CD8-positive, alpha-beta memory T cell (primary cell): Measurements from ENCODE around the gene TOX3. TPM values are rescaled to one million over a fixed set of nuclear protein-coding genes. Genes with fewer than 3 reads are reported as not detected.

Experiments
- CTCF ChIA-PET: fragments of 350-600 bp; sonication (Branson Sonifier 250); formaldehyde crosslinking; loops from one replicate; lab custom pipeline; 2021; ENCODE audit warnings: antibody characterized with exemption; lab: Charles Lee
- POLR2A ChIA-PET: fragments of 350-600 bp; sonication (Branson Sonifier 250); formaldehyde crosslinking; loops from one replicate; lab custom pipeline; 2021; ENCODE audit warnings: antibody characterized with exemption; lab: Charles Lee
- DNase-seq, 5 donors: peaks; one replicate each; pipeline versions ENCODE4 v3.0.0 to v3.0.0-alpha.2; 2020 to 2022; ENCODE audit warnings: mixed read lengths in 1 of 5
- H3K27ac ChIP-seq: one replicate; pipeline ENCODE4 v1.7.0; 2013; ENCODE audit warnings: low read depth, mild to moderate bottlenecking, low read length, moderate library complexity
- H3K27me3 ChIP-seq: 2 replicates; pipeline ENCODE4 v1.7.0; 2013; ENCODE audit warnings: low read length, mild to moderate bottlenecking; ENCODE audit not compliant: insufficient read depth, poor library complexity, severe bottlenecking
- H3K36me3 ChIP-seq: 2 replicates; pipeline ENCODE4 v1.7.0; 2013; ENCODE audit warnings: mild to moderate bottlenecking, low read length, moderate library complexity; ENCODE audit not compliant: insufficient read depth
- H3K4me1 ChIP-seq: 2 replicates; pipeline ENCODE4 v1.7.0; 2013; ENCODE audit warnings: mild to moderate bottlenecking, low read length, moderate library complexity; ENCODE audit not compliant: insufficient read depth
- H3K4me3 ChIP-seq: 2 replicates; pipeline ENCODE4 v1.7.0; 2013; ENCODE audit warnings: mild to moderate bottlenecking, low read length
- H3K9me3 ChIP-seq: 2 replicates; pipeline ENCODE4 v1.7.0; 2013; ENCODE audit warnings: mild to moderate bottlenecking, low read length
- H3K27ac Mint-ChIP-seq, 8 donors: one replicate each; pipeline ENCODE4 v1.8.0; 2020 to 2021; ENCODE audit warnings: mixed read lengths in 8 of 8, mild to moderate bottlenecking in 6 of 8, inconsistent platforms in 3 of 8, moderate library complexity in 3 of 8
- H3K27me3 Mint-ChIP-seq, 2 donors: one replicate each; pipeline ENCODE4 v1.8.0; 2020 to 2021; ENCODE audit warnings: mixed read lengths in 2 of 2, mild to moderate bottlenecking in 1 of 2, moderate library complexity in 1 of 2
- H3K36me3 Mint-ChIP-seq, 3 donors: one replicate each; pipeline ENCODE4 v1.8.0; 2020 to 2021; ENCODE audit warnings: mixed read lengths in 3 of 3, inconsistent platforms in 1 of 3, mild to moderate bottlenecking in 1 of 3
- H3K4me1 Mint-ChIP-seq, 3 donors: one replicate each; pipeline ENCODE4 v1.8.0; 2020 to 2021; ENCODE audit warnings: mixed read lengths in 3 of 3, inconsistent platforms in 1 of 3, mild to moderate bottlenecking in 1 of 3
- H3K4me3 Mint-ChIP-seq, 7 donors: one replicate each; pipeline ENCODE4 v1.8.0; 2020 to 2021; ENCODE audit warnings: mixed read lengths in 7 of 7, mild to moderate bottlenecking in 6 of 7, moderate library complexity in 4 of 7, inconsistent platforms in 2 of 7
- H3K9me3 Mint-ChIP-seq, 5 donors: one replicate each; pipeline ENCODE4 v1.8.0; 2020 to 2022; ENCODE audit warnings: mixed read lengths in 5 of 5, mild to moderate bottlenecking in 3 of 5, moderate library complexity in 2 of 5, inconsistent platforms in 1 of 5
- polyA plus RNA-seq: library from polyadenylated mRNA; unstranded; fragments of 300-500 nt; fragmentation: Illumina TruSeq; gene quantifications from one replicate; pipeline ENCODE4 v1.2.3, GENCODE V29; 2021
- total RNA-seq, 2 experiments: library from RNA; stranded (reverse); gene quantifications; one replicate each; pipeline ENCODE4 v1.2.3, GENCODE V29; 2021

The TOX3 gene
- total RNA-seq (not detected), polyA plus RNA-seq (not detected)

DNA sequence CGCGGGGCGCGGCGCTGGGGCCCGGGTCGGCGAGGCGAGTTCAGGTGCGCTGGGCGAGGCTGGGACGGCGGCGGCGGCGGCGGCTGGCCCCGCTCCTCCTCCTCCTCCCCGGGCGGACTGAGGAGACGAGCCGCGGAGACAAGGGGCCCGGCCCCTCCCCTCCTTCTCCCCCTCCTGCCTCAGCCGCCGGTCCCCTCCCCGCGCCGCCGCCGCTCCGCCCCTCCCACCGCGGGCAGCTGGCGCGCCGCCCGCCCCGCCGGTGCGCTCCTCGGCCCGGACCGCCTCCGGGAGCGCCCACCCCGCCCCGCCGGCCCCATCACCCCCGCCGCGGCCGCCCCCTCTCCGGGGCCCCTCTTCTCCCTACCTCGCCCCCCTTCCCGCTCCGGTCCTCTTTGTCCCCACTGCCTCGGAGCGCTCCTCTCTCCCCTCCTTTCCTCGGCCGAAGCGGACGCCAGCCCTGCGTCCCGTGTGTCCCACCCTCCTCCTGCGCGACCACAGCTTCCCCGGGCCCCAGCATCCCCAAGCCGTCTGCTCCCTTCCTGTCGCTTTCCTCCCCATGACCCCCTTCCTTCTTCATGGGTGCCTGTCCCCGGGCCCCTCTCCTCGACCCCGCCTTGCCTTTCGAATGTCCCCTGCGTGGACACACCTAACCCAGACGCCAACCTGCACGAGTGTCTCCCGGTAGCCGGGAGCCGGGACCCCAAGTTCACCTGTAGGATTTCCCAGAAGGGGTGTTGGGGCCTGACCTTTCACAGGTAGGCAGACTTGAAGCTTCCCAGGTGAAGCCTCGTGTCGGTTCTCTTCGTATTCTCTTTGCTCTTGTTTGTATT is at the start of gene TOX3:
TSS of gene TOX3 (minus strand) at position 140 of the 830 bp plus-strand sequence. CDS start 420 bp downstream, outside the sequence.
- H3K36me3 Mint-ChIP-seq = no peaks in the 10 kb centered on the region
- H3K4me3 Mint-ChIP-seq = peak within 1 kb of the TSS in 2 of 7 donors; percentile 23 to 36
- H3K4me3 ChIP-seq = no peak within 1 kb of the TSS
- CTCF ChIA-PET = no interaction called here
- peaks cover 3 to 10% (median 5%) of the 10 kb centered on the region in 3 donors for H3K4me1 Mint-ChIP-seq
- H3K36me3 ChIP-seq = no peaks in the 10 kb centered on the region
- H3K27ac Mint-ChIP-seq = no peak within 1 kb of the TSS
- POLR2A ChIA-PET = no interaction called here
- H3K4me1 ChIP-seq = no peaks in the 10 kb centered on the region
- peaks cover 26 to 50% of the 10 kb centered on the region in 2 donors for H3K27me3 Mint-ChIP-seq
- H3K27ac ChIP-seq = no peak within 1 kb of the TSS
- H3K27me3 ChIP-seq = no peaks in the 10 kb centered on the region
- H3K9me3 Mint-ChIP-seq = peaks cover 0 to 5% (median 0%) of the 10 kb centered on the region in 5 donors
- no peaks in the 10 kb centered on the region for H3K9me3 ChIP-seq
- DNase-seq = no peak

DNA sequence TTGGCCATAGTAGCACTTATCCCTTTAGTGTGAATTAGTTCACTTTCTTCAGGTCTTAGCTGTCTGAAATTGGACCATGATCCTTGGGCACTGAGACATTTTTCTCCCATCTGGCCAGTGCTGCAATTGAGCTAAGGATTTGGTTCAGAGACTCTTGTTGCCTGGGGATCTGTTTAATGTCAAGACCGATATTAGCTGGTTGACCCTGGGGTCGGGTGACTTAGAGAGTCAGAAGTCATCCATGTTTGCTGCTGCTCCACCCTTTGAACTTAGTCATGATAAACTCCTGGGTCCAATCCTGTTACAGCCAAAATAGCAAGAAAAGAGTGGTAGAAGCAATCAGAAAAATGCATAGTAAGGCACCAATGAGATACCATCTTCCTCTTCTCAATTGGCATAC is 45.8 kb upstream of the TOX3 start:
- H3K36me3 Mint-ChIP-seq = no peaks in the 10 kb centered on the region
- CTCF ChIA-PET = no interaction called here
- H3K4me3 ChIP-seq = no peak overlapping the region
- peaks cover 0 to 7% (median 2%) of the 10 kb centered on the region in 5 donors for H3K9me3 Mint-ChIP-seq
- H3K9me3 ChIP-seq = no peaks in the 10 kb centered on the region
- POLR2A ChIA-PET = no interaction called here
- DNase-seq = no peak
- H3K4me1 Mint-ChIP-seq = no peaks in the 10 kb centered on the region
- H3K36me3 ChIP-seq = no peaks in the 10 kb centered on the region
- no peak overlapping the region for H3K27ac Mint-ChIP-seq
- no peak overlapping the region for H3K4me3 Mint-ChIP-seq
- H3K27ac ChIP-seq = no peak overlapping the region
- H3K27me3 ChIP-seq = no peaks in the 10 kb centered on the region
- H3K27me3 Mint-ChIP-seq = no peaks in the 10 kb centered on the region
- no peaks in the 10 kb centered on the region for H3K4me1 ChIP-seq

- no peak overlapping the region for H3K27ac Mint-ChIP-seq
- no peaks in the 10 kb centered on the region for H3K4me1 Mint-ChIP-seq
- H3K4me3 Mint-ChIP-seq = no peak overlapping the region
- no peaks in the 10 kb centered on the region for H3K36me3 Mint-ChIP-seq
- CTCF ChIA-PET = no interaction called here
- H3K9me3 Mint-ChIP-seq = peaks cover 0 to 7% (median 2%) of the 10 kb centered on the region in 5 donors
- no peaks in the 10 kb centered on the region for H3K27me3 Mint-ChIP-seq
- Histone ChIP-seq H3K27ac (no peak overlapping the region), H3K4me3 (no peak overlapping the region), H3K4me1 (no peaks in the 10 kb centered on the region), H3K27me3 (no peaks in the 10 kb centered on the region), H3K36me3 (no peaks in the 10 kb centered on the region), H3K9me3 (no peaks in the 10 kb centered on the region)
- no peak for DNase-seq
- POLR2A ChIA-PET = no interaction called here
These were observed 45.1 kb upstream of the TOX3 start for GRCh38 chr16:52591934-52592592.

DNA sequence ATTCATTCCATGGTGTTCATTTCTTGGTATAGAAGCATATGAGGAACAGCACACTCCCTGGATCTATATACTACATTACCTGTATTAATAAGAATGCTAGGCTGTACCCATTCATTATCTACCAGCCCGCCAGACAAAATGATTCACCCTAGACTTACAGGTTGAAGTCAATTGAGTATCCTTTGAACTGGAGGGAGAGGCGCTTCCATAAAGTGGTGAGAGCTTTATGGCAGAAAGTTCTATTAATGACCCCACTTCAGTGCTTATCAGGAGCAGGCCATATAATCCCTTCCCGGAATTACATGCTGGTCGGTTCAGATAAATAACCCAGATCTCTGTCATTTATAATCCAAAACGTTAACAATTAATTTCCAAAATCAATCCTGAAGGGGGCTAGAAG is 44.5 kb upstream of the TOX3 start:
- H3K27ac Mint-ChIP-seq = no peak overlapping the region
- no peaks in the 10 kb centered on the region for H3K27me3 Mint-ChIP-seq
- H3K27ac ChIP-seq = no peak overlapping the region
- no peaks in the 10 kb centered on the region for H3K4me1 ChIP-seq
- POLR2A ChIA-PET = no interaction called here
- H3K4me3 ChIP-seq = no peak overlapping the region
- no peaks in the 10 kb centered on the region for H3K27me3 ChIP-seq
- DNase-seq = no peak
- H3K9me3 ChIP-seq = no peaks in the 10 kb centered on the region
- CTCF ChIA-PET = no interaction called here
- H3K4me3 Mint-ChIP-seq = no peak overlapping the region
- peaks cover 0 to 7% (median 2%) of the 10 kb centered on the region in 5 donors for H3K9me3 Mint-ChIP-seq
- no peaks in the 10 kb centered on the region for H3K36me3 ChIP-seq
- no peaks in the 10 kb centered on the region for H3K36me3 Mint-ChIP-seq
- no peaks in the 10 kb centered on the region for H3K4me1 Mint-ChIP-seq

DNA sequence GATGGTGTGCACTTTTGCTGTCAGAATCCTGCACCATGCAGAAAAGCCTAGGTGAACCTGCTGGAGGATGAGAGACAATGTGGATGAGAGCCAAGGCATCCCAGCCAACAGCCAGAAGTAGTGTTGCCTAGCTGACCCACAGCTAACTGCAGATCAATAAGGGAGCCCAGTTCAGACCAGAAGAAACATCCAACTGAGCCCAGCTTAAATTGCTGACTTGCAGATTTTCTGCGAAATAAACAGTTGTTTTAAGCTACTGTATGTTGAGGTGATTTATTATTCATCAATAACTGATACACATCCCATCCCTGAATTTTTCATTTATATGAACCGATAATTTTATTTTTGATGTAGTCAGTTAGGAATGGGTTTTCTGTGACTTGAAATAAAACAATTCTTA is 39.2 kb upstream of the TOX3 start:
- no peaks in the 10 kb centered on the region for H3K27me3 Mint-ChIP-seq
- CTCF ChIA-PET = no interaction called here
- Histone ChIP-seq H3K4me3 (no peak overlapping the region), H3K27ac (no peak overlapping the region), H3K9me3 (no peaks in the 10 kb centered on the region), H3K36me3 (no peaks in the 10 kb centered on the region), H3K4me1 (no peaks in the 10 kb centered on the region), H3K27me3 (no peaks in the 10 kb centered on the region)
- H3K9me3 Mint-ChIP-seq = peaks cover 0 to 2% (median 2%) of the 10 kb centered on the region in 5 donors
- DNase-seq = no peak
- H3K4me3 Mint-ChIP-seq = no peak overlapping the region
- no peaks in the 10 kb centered on the region for H3K36me3 Mint-ChIP-seq
- POLR2A ChIA-PET = no interaction called here
- H3K27ac Mint-ChIP-seq = no peak overlapping the region
- no peaks in the 10 kb centered on the region for H3K4me1 Mint-ChIP-seq

GRCh38 chr16:52584354-52585320 is 37.7 kb upstream of the TOX3 start:
- Mint-ChIP-seq H3K9me3 (peaks cover 2 to 7% (median 2%) of the 10 kb centered on the region in 5 donors), H3K27me3 (no peaks in the 10 kb centered on the region), H3K36me3 (no peaks in the 10 kb centered on the region), H3K4me1 (no peaks in the 10 kb centered on the region), H3K27ac (no peak overlapping the region), H3K4me3 (no peak overlapping the region)
- Histone ChIP-seq H3K4me3 (no peak overlapping the region), H3K4me1 (no peaks in the 10 kb centered on the region), H3K27me3 (no peaks in the 10 kb centered on the region), H3K9me3 (no peaks in the 10 kb centered on the region), H3K27ac (no peak overlapping the region), H3K36me3 (no peaks in the 10 kb centered on the region)
- no peak for DNase-seq
- ChIA-PET CTCF (no interaction called here), POLR2A (no interaction called here)

DNA sequence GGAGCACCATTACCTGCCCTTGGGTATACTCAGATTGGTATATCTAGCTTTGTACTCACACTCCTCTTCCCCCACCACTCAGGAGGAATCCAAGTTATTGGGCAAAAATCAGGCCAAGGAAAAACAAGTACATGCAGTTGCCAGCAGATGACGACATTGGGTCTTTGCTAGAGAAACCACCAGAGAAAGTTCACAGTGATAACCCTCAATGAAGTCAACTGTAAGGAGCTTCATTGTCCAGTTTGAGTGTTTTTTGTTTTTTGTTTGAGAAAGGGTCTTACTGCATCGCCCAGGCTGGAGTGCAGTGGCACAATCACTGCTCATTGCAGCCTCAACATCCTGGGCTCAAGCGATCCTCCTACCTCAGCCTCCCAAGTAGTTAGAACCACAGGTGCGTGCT is 34.6 kb upstream of the TOX3 start:
- ChIA-PET CTCF (no interaction called here), POLR2A (no interaction called here)
- H3K4me3 ChIP-seq = no peak overlapping the region
- Mint-ChIP-seq H3K27me3 (no peaks in the 10 kb centered on the region), H3K27ac (no peak overlapping the region), H3K4me3 (no peak overlapping the region), H3K36me3 (no peaks in the 10 kb centered on the region), H3K4me1 (no peaks in the 10 kb centered on the region), H3K9me3 (peaks cover 0 to 7% (median 4%) of the 10 kb centered on the region in 5 donors)
- H3K36me3 ChIP-seq = no peaks in the 10 kb centered on the region
- no peaks in the 10 kb centered on the region for H3K9me3 ChIP-seq
- H3K27ac ChIP-seq = no peak overlapping the region
- no peaks in the 10 kb centered on the region for H3K27me3 ChIP-seq
- DNase-seq = no peak
- no peaks in the 10 kb centered on the region for H3K4me1 ChIP-seq
